ENCODE measurements around the gene WDFY2. TPM values are rescaled to one million over a fixed set of nuclear protein-coding genes. Genes with fewer than 3 reads are reported as not detected.
"Not testable (repeated sequence)": the region's sequence is repeated elsewhere in the genome, so short reads cannot be mapped to it uniquely, and the experiment has no call there.

Gene WDFY2
- total and polyA plus RNA-seq, 2 of the 8 experiments (the other 6 are each of a cell fraction or from before 2014, with no cell fraction given) = 13.9 to 29.0 TPM

DNA sequence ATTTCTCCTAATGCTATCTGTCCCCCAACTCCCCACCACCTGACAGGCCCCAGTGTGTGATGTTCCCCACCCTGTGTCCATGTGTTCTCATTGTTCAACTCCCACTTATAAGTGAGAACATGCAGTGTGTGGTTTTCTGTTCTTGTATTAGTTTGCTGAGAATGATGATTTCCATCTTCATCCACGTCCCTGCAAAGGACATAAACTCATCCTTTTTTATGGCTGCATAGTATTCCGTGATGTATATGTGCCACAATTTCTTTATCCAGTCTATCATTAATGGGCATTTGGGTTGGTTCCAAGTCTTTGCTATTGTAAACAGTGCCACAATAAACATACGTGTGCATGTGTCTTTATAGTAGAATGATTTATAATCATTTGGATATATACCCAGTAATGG lies 38.8 kb upstream of the WDFY2 start:
- H2BK15ac ChIP-seq (ENCODE audit: low read length); FAIRE-seq; H3K79me2 ChIP-seq (ENCODE audit: control insufficient read depth in 1 of 2, insufficient read depth in 2 of 2, low read length in 2 of 2); H2AFZ ChIP-seq (ENCODE audit: low read length); H4K20me1 ChIP-seq (replicated peaks in 1 of 2; ENCODE audit: control insufficient read depth in 1 of 2, insufficient read depth in 2 of 2, low read length in 2 of 2); H3K4me2 ChIP-seq (ENCODE audit: insufficient read depth in 1 of 2, low read depth in 2 of 2, low read length in 2 of 2); H3K79me1 ChIP-seq (ENCODE audit: low read depth, low read length); H3K4me1 ChIP-seq (replicated peaks in 1 of 4; ENCODE audit: control insufficient read depth in 3 of 4, insufficient read depth in 4 of 4, low read length in 3 of 4); H4K8ac ChIP-seq (ENCODE audit: extremely low read depth, insufficient read depth, low read length); H2BK5ac ChIP-seq (ENCODE audit: low read depth, low read length); H3K4me3 ChIP-seq (ENCODE audit: extremely low read depth in 1 of 4, insufficient read depth in 2 of 4, low read depth in 3 of 4, low read length in 4 of 4); H3K23me2 ChIP-seq (ENCODE audit: low read depth, low read length); H3K9me3 ChIP-seq (ENCODE audit: insufficient read depth in 2 of 2, low read depth in 1 of 2, low read length in 1 of 2); H4K5ac ChIP-seq (ENCODE audit: insufficient read length, low read depth, low read length); POLR2A ChIA-PET (ENCODE audit: partially characterized antibody); H3K4ac ChIP-seq (replicated peaks; ENCODE audit: insufficient read length, low read depth, low read length); H3K18ac ChIP-seq (ENCODE audit: extremely low read depth, low read length); H3K56ac ChIP-seq (replicated peaks; ENCODE audit: insufficient read length, low read depth, low read length); H3K27ac ChIP-seq (ENCODE audit: low read depth, low read length); H3K9ac ChIP-seq (replicated peaks in 1 of 4; ENCODE audit: extremely low read depth in 1 of 4, low read depth in 3 of 4, low read length in 3 of 4); H3K27me3 ChIP-seq (replicated peaks in 1 of 4; ENCODE audit: control insufficient read depth in 3 of 4, extremely low read depth in 1 of 4, insufficient read depth in 3 of 4, low read length in 3 of 4); H4K91ac ChIP-seq (replicated peaks; ENCODE audit: insufficient read length, low read length); DNase-seq (ENCODE audit: low read depth in 1 of 2, low spot score in 2 of 2); H2BK120ac ChIP-seq (replicated peaks; ENCODE audit: low read depth, low read length); H2BK12ac ChIP-seq (ENCODE audit: low read depth, low read length); H3K23ac ChIP-seq (ENCODE audit: insufficient read length); H2AK5ac ChIP-seq (ENCODE audit: low read depth, low read length); H2BK20ac ChIP-seq (ENCODE audit: low read length); H3K14ac ChIP-seq (ENCODE audit: insufficient read length); H3K36me3 ChIP-seq (ENCODE audit: control insufficient read depth in 2 of 4, insufficient read depth in 4 of 4, low read length in 3 of 4): not testable (repeated sequence)
- WGBS, 2 experiments (ENCODE audit: extremely low coverage in 1 of 2, insufficient coverage in 1 of 2, insufficient read length in 1 of 2, insufficient replicate concordance in 2 of 2, low coverage in 1 of 2, low lambda C conversion rate in 2 of 2, missing lambda C conversion rate in 1 of 2) = 96% methylated on average over 3 of the region's 3 CpGs; no CpG with 5 or more reads in 1 of the 2 experiments
- CTCF ChIA-PET (ENCODE audit: partially characterized antibody) = interaction anchor here (1.1 kb wide), 1 partner anchor 11 kb away, joined by 3 read pairs; no protein-coding TSS in a partner anchor

Measured in H1 (cell line).